Parathyroid adenoma (tissue), 2 donors: ENCODE measurements around the gene LRWD1.
"Not testable (repeated sequence)": the region's sequence is repeated elsewhere in the genome, so short reads cannot be mapped to it uniquely, and the experiment has no call there.

Experiments
- H2AFZ ChIP-seq: fragments of 300-600 bp; sonication (generic); one replicate; pipeline ENCODE4 v1.7.0; 2017; ENCODE audit warnings: antibody characterized with exemption, mild to moderate bottlenecking
- H3K27ac ChIP-seq: fragments of 300-600 bp; sonication (generic); one replicate; pipeline ENCODE4 v1.7.0; 2017
- H3K27me3 ChIP-seq: fragments of 300-600 bp; sonication (generic); one replicate; pipeline ENCODE4 v1.7.0; 2017; ENCODE audit warnings: low read length; ENCODE audit not compliant: control insufficient read depth, insufficient read depth
- H3K36me3 ChIP-seq: fragments of 300-600 bp; sonication (generic); one replicate; pipeline ENCODE4 v1.7.0; 2017; ENCODE audit warnings: low read length; ENCODE audit not compliant: control insufficient read depth, insufficient read depth
- H3K4me1 ChIP-seq: fragments of 300-600 bp; sonication (generic); one replicate; pipeline ENCODE4 v1.7.0; 2017; ENCODE audit warnings: control low read depth
- H3K4me2 ChIP-seq: fragments of 300-600 bp; sonication (generic); one replicate; pipeline ENCODE4 v1.7.0; 2017; ENCODE audit warnings: low read length
- H3K4me3 ChIP-seq: fragments of 300-600 bp; sonication (generic); one replicate; pipeline ENCODE4 v1.7.0; 2017; ENCODE audit warnings: low read depth, low read length
- H3K79me2 ChIP-seq: fragments of 300-600 bp; sonication (generic); one replicate; pipeline ENCODE4 v1.7.0; 2017; ENCODE audit warnings: control low read depth
- H3K9ac ChIP-seq: fragments of 300-600 bp; sonication (generic); one replicate; pipeline ENCODE4 v1.7.0; 2017; ENCODE audit warnings: mild to moderate bottlenecking
- H3K9me3 ChIP-seq: fragments of 300-600 bp; sonication (generic); one replicate; pipeline ENCODE4 v1.7.0; 2017; ENCODE audit warnings: low read length; ENCODE audit not compliant: control insufficient read depth
- CTCF ChIP-seq: fragments of 300-600 bp; sonication (generic); IDR thresholded peaks from one replicate; pipeline ENCODE4 v1.7.0; 2017; ENCODE audit warnings: antibody characterized with exemption, mild to moderate bottlenecking
- donor health status: primary hyperparathyroidism.

Gene LRWD1

GRCh38 chr7:102478314-102479208 is 13.8 kb downstream of the LRWD1 start, which contains the start of gene POLR2J:
Gene POLR2J, minus strand, starts transcription at chr7:102478922. Its CDS starts 62 bp downstream, at chr7:102478860.
- H3K9ac ChIP-seq, H3K4me1 ChIP-seq, H3K27me3 ChIP-seq, H3K9me3 ChIP-seq, H3K79me2 ChIP-seq, H3K27ac ChIP-seq, H3K36me3 ChIP-seq, H3K4me3 ChIP-seq, H3K4me2 ChIP-seq: not testable (repeated sequence)
- peak; percentile 40 for TF ChIP-seq CTCF
- peak within 1 kb of the TSS; percentile 70 for H2AFZ ChIP-seq

GRCh38 chr7:102479209-102479584 is 14.4 kb downstream of the LRWD1 start:
- H3K79me2 ChIP-seq, H3K36me3 ChIP-seq, H3K27ac ChIP-seq, H3K4me2 ChIP-seq, H3K27me3 ChIP-seq, H3K9ac ChIP-seq, H3K4me1 ChIP-seq, H2AFZ ChIP-seq, H3K9me3 ChIP-seq, H3K4me3 ChIP-seq: not testable (repeated sequence)

- H3K9ac ChIP-seq, H3K4me1 ChIP-seq, H3K79me2 ChIP-seq, H3K36me3 ChIP-seq, H3K4me2 ChIP-seq, H2AFZ ChIP-seq, H3K27me3 ChIP-seq, H3K4me3 ChIP-seq, H3K27ac ChIP-seq, H3K9me3 ChIP-seq: not testable (repeated sequence)
- TF ChIP-seq CTCF, result peak; percentile 56
Observed at GRCh38 chr7:102479982-102480637, 15.3 kb downstream of the LRWD1 start.

- H3K9me3 ChIP-seq, H3K27me3 ChIP-seq, H3K79me2 ChIP-seq, H3K36me3 ChIP-seq, H3K4me2 ChIP-seq, H3K27ac ChIP-seq, H3K4me3 ChIP-seq, H2AFZ ChIP-seq, H3K4me1 ChIP-seq, H3K9ac ChIP-seq: not testable (repeated sequence)
Observed at GRCh38 chr7:102481962-102482361, 17.2 kb downstream of the LRWD1 start.

GRCh38 chr7:102484317-102484716 is 19.5 kb downstream of the LRWD1 start:
- H3K9ac ChIP-seq, H3K79me2 ChIP-seq, H3K4me2 ChIP-seq, H3K36me3 ChIP-seq, H2AFZ ChIP-seq, H3K4me1 ChIP-seq, H3K9me3 ChIP-seq, H3K27ac ChIP-seq, H3K27me3 ChIP-seq, H3K4me3 ChIP-seq: not testable (repeated sequence)

- H3K79me2 ChIP-seq, H3K4me2 ChIP-seq, H3K4me3 ChIP-seq, H3K9me3 ChIP-seq, H3K9ac ChIP-seq, H3K4me1 ChIP-seq, H3K27me3 ChIP-seq, H2AFZ ChIP-seq, H3K27ac ChIP-seq, H3K36me3 ChIP-seq: not testable (repeated sequence)
Observed at GRCh38 chr7:102490529-102491075, 25.8 kb downstream of the LRWD1 start.

- not testable (repeated sequence) for H3K4me1 ChIP-seq, H3K79me2 ChIP-seq
Observed at GRCh38 chr7:102493220-102493935, 28.6 kb downstream of the LRWD1 start.

GRCh38 chr7:102494026-102494425 is 29.2 kb downstream of the LRWD1 start:
- not testable (repeated sequence) for H3K27me3 ChIP-seq, H3K79me2 ChIP-seq, H3K27ac ChIP-seq, H3K9ac ChIP-seq, H2AFZ ChIP-seq, H3K4me2 ChIP-seq, H3K4me3 ChIP-seq, H3K9me3 ChIP-seq, H3K4me1 ChIP-seq, H3K36me3 ChIP-seq

More at GRCh38 chr7:102493220-102493935, 28.6 kb downstream of the LRWD1 start:
- H2AFZ ChIP-seq, H3K4me2 ChIP-seq, H3K4me3 ChIP-seq, H3K9me3 ChIP-seq, H3K36me3 ChIP-seq, H3K27me3 ChIP-seq, H3K27ac ChIP-seq, H3K9ac ChIP-seq: not testable (repeated sequence)
